Parathyroid adenoma (tissue), 2 donors: Measurements from ENCODE around the gene HAUS1.

Experiments
- H2AFZ ChIP-seq: fragments of 300-600 bp; sonication (generic); one replicate; pipeline ENCODE4 v1.7.0; 2017; ENCODE audit warnings: antibody characterized with exemption, mild to moderate bottlenecking
- H3K27ac ChIP-seq: fragments of 300-600 bp; sonication (generic); one replicate; pipeline ENCODE4 v1.7.0; 2017
- H3K27me3 ChIP-seq: fragments of 300-600 bp; sonication (generic); one replicate; pipeline ENCODE4 v1.7.0; 2017; ENCODE audit warnings: low read length; ENCODE audit not compliant: control insufficient read depth, insufficient read depth
- H3K36me3 ChIP-seq: fragments of 300-600 bp; sonication (generic); one replicate; pipeline ENCODE4 v1.7.0; 2017; ENCODE audit warnings: low read length; ENCODE audit not compliant: control insufficient read depth, insufficient read depth
- H3K4me1 ChIP-seq: fragments of 300-600 bp; sonication (generic); one replicate; pipeline ENCODE4 v1.7.0; 2017; ENCODE audit warnings: control low read depth
- H3K4me2 ChIP-seq: fragments of 300-600 bp; sonication (generic); one replicate; pipeline ENCODE4 v1.7.0; 2017; ENCODE audit warnings: low read length
- H3K4me3 ChIP-seq: fragments of 300-600 bp; sonication (generic); one replicate; pipeline ENCODE4 v1.7.0; 2017; ENCODE audit warnings: low read depth, low read length
- H3K79me2 ChIP-seq: fragments of 300-600 bp; sonication (generic); one replicate; pipeline ENCODE4 v1.7.0; 2017; ENCODE audit warnings: control low read depth
- H3K9ac ChIP-seq: fragments of 300-600 bp; sonication (generic); one replicate; pipeline ENCODE4 v1.7.0; 2017; ENCODE audit warnings: mild to moderate bottlenecking
- H3K9me3 ChIP-seq: fragments of 300-600 bp; sonication (generic); one replicate; pipeline ENCODE4 v1.7.0; 2017; ENCODE audit warnings: low read length; ENCODE audit not compliant: control insufficient read depth
- TF ChIP-seq, protein P1 (sequence below): fragments of 300-600 bp; sonication (generic); IDR thresholded peaks from one replicate; pipeline ENCODE4 v1.7.0; 2017; ENCODE audit warnings: antibody characterized with exemption, mild to moderate bottlenecking
- donor health status: primary hyperparathyroidism.

HAUS1 gene

GRCh38 chr18:46072376-46072867 is 31.8 kb upstream of the HAUS1 start:
- no peaks in the 10 kb centered on the region for H3K36me3 ChIP-seq
- H3K79me2 ChIP-seq: peaks cover 4% of the 10 kb centered on the region
- peaks cover 8% of the 10 kb centered on the region for H3K4me1 ChIP-seq
- TF ChIP-seq, protein P1, sequence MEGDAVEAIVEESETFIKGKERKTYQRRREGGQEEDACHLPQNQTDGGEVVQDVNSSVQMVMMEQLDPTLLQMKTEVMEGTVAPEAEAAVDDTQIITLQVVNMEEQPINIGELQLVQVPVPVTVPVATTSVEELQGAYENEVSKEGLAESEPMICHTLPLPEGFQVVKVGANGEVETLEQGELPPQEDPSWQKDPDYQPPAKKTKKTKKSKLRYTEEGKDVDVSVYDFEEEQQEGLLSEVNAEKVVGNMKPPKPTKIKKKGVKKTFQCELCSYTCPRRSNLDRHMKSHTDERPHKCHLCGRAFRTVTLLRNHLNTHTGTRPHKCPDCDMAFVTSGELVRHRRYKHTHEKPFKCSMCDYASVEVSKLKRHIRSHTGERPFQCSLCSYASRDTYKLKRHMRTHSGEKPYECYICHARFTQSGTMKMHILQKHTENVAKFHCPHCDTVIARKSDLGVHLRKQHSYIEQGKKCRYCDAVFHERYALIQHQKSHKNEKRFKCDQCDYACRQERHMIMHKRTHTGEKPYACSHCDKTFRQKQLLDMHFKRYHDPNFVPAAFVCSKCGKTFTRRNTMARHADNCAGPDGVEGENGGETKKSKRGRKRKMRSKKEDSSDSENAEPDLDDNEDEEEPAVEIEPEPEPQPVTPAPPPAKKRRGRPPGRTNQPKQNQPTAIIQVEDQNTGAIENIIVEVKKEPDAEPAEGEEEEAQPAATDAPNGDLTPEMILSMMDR: peak; percentile 11
- peak overlapping the region; percentile 77 for H3K4me3 ChIP-seq
- H3K4me2 ChIP-seq: peak overlapping the region; percentile 96
- H2AFZ ChIP-seq: peak overlapping the region; percentile 96
- no peaks in the 10 kb centered on the region for H3K27me3 ChIP-seq
- no peak overlapping the region for H3K27ac ChIP-seq
- no peaks in the 10 kb centered on the region for H3K9me3 ChIP-seq
- peak overlapping the region; percentile 13 for H3K9ac ChIP-seq

GRCh38 chr18:46072959-46073358 is 31.2 kb upstream of the HAUS1 start:
- no peaks in the 10 kb centered on the region for H3K27me3 ChIP-seq
- no peak overlapping the region for H3K4me3 ChIP-seq
- no peak overlapping the region for H3K9ac ChIP-seq
- no peaks in the 10 kb centered on the region for H3K36me3 ChIP-seq
- H3K4me2 ChIP-seq: no peak overlapping the region
- no peak overlapping the region for H3K27ac ChIP-seq
- TF ChIP-seq, protein P1: no peak
- H3K9me3 ChIP-seq: no peaks in the 10 kb centered on the region
- peaks cover 4% of the 10 kb centered on the region for H3K79me2 ChIP-seq
- no peak overlapping the region for H2AFZ ChIP-seq
- peaks cover 8% of the 10 kb centered on the region for H3K4me1 ChIP-seq

- H3K4me1 ChIP-seq: peaks cover 8% of the 10 kb centered on the region
- no peak overlapping the region for H2AFZ ChIP-seq
- no peaks in the 10 kb centered on the region for H3K27me3 ChIP-seq
- H3K36me3 ChIP-seq: no peaks in the 10 kb centered on the region
- peaks cover 4% of the 10 kb centered on the region for H3K79me2 ChIP-seq
- H3K9ac ChIP-seq: no peak overlapping the region
- no peak overlapping the region for H3K27ac ChIP-seq
- no peak overlapping the region for H3K4me3 ChIP-seq
- H3K4me2 ChIP-seq: no peak overlapping the region
- no peaks in the 10 kb centered on the region for H3K9me3 ChIP-seq
- TF ChIP-seq, protein P1: peak; percentile 70
Observed at GRCh38 chr18:46073474-46074331, 30.5 kb upstream of the HAUS1 start.

GRCh38 chr18:46079336-46079735 is 24.8 kb upstream of the HAUS1 start:
- no peak overlapping the region for H2AFZ ChIP-seq
- TF ChIP-seq, protein P1: no peak
- H3K27me3 ChIP-seq: no peaks in the 10 kb centered on the region
- H3K27ac ChIP-seq: no peak overlapping the region
- no peak overlapping the region for H3K4me3 ChIP-seq
- H3K4me1 ChIP-seq: peaks cover 4% of the 10 kb centered on the region
- H3K9ac ChIP-seq: no peak overlapping the region
- no peaks in the 10 kb centered on the region for H3K9me3 ChIP-seq
- H3K36me3 ChIP-seq: no peaks in the 10 kb centered on the region
- no peaks in the 10 kb centered on the region for H3K79me2 ChIP-seq
- H3K4me2 ChIP-seq: no peak overlapping the region
